Progenitor cell of endocrine pancreas (in vitro differentiated cells): ENCODE measurements around the gene AGPAT2. TPM values are rescaled to one million over a fixed set of nuclear protein-coding genes. Genes with fewer than 3 reads are reported as not detected.

ENCODE experiments used
- DNase-seq: peaks from one replicate; pipeline ENCODE4 v3.0.0; 2021; ENCODE audit warnings: low spot score; ENCODE audit not compliant: unreplicated experiment
- H3K27ac Mint-ChIP-seq: 2 replicates; pipeline ENCODE4 v1.8.0; 2021; ENCODE audit warnings: mild to moderate bottlenecking, moderate library complexity, mixed read lengths
- H3K27me3 Mint-ChIP-seq: 2 replicates; pipeline ENCODE4 v1.8.0; 2021; ENCODE audit warnings: mixed read lengths
- H3K36me3 Mint-ChIP-seq: 2 replicates; pipeline ENCODE4 v1.8.0; 2022; ENCODE audit warnings: mixed read lengths; ENCODE audit not compliant: insufficient read depth
- H3K4me1 Mint-ChIP-seq: 2 replicates; pipeline ENCODE4 v1.8.0; 2021; ENCODE audit warnings: low read depth, mixed read lengths
- H3K4me3 Mint-ChIP-seq: 2 replicates; pipeline ENCODE4 v1.8.0; 2021; ENCODE audit warnings: low read depth, mild to moderate bottlenecking, moderate library complexity, mixed read lengths
- H3K9me3 Mint-ChIP-seq: 2 replicates; pipeline ENCODE4 v1.8.0; 2021; ENCODE audit warnings: low read depth, mixed read lengths
- total RNA-seq: library from RNA; stranded (reverse); gene quantifications from 2 replicates; pipeline ENCODE4 v1.2.1, GENCODE V29; 2021
- TF ChIP-seq, protein P1 (sequence below): fragments of 200-600 bp; sonication (generic); IDR thresholded peaks from one replicate; pipeline ENCODE4 v1.5.0; 2021; ENCODE audit warnings: antibody characterized with exemption, mild to moderate bottlenecking; ENCODE audit not compliant: unreplicated experiment

Gene AGPAT2
- total RNA-seq, 1 donor from 2014 or later, result 28.0 TPM

DNA sequence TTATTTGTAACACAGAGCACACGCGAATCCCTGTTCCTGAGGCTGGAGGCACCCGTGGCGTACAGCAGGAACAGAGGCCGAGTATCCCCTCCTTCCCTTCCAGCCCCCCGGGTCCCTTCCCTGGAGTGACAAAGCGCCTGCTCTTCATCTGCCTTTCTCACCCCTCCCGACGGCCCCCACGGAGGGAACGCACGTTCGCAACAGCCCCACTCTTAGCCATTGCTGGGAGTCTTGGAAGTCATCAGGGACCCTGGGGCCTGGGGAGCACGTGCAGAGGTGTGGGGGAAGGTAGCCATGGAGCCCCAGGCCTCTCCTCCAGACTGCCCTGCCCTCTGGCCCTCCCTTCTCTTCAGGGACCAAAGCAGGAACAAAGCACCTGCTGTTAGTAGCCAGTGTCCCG, 2.5 kb downstream of the AGPAT2 start:
- TF ChIP-seq, protein P1, sequence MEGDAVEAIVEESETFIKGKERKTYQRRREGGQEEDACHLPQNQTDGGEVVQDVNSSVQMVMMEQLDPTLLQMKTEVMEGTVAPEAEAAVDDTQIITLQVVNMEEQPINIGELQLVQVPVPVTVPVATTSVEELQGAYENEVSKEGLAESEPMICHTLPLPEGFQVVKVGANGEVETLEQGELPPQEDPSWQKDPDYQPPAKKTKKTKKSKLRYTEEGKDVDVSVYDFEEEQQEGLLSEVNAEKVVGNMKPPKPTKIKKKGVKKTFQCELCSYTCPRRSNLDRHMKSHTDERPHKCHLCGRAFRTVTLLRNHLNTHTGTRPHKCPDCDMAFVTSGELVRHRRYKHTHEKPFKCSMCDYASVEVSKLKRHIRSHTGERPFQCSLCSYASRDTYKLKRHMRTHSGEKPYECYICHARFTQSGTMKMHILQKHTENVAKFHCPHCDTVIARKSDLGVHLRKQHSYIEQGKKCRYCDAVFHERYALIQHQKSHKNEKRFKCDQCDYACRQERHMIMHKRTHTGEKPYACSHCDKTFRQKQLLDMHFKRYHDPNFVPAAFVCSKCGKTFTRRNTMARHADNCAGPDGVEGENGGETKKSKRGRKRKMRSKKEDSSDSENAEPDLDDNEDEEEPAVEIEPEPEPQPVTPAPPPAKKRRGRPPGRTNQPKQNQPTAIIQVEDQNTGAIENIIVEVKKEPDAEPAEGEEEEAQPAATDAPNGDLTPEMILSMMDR, result no peak
- no peaks in the 10 kb centered on the region for H3K9me3 Mint-ChIP-seq
- H3K27ac Mint-ChIP-seq, result no peak overlapping the region
- H3K4me3 Mint-ChIP-seq, result no peak overlapping the region
- peaks cover 7% of the 10 kb centered on the region for H3K27me3 Mint-ChIP-seq
- no peak for DNase-seq
- H3K4me1 Mint-ChIP-seq, result peaks cover 6% of the 10 kb centered on the region
- no peaks in the 10 kb centered on the region for H3K36me3 Mint-ChIP-seq

DNA sequence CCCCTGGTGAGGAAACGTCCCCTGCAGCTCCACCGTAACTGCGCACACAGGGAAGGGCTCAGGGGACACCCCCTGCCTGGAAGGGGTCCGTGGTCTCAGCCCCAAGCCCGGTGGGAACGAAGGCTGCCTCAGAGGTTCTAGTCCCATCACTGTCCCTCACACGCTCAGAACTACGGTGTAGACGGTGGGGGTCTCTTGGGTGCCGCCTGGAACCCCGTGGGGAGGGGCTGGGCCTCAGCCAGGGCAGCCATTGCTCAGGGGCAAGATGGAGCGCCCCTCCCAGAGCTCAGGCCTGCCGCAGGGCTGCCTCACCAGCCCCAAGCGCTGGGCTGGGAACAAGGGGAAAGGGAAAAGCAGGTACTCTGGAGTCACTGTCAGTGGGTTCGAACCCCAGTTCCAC, 2.9 kb downstream of the AGPAT2 start:
- no peaks in the 10 kb centered on the region for H3K36me3 Mint-ChIP-seq
- peaks cover 6% of the 10 kb centered on the region for H3K4me1 Mint-ChIP-seq
- peaks cover 7% of the 10 kb centered on the region for H3K27me3 Mint-ChIP-seq
- no peaks in the 10 kb centered on the region for H3K9me3 Mint-ChIP-seq
- no peak overlapping the region for H3K4me3 Mint-ChIP-seq
- no peak overlapping the region for H3K27ac Mint-ChIP-seq
- no peak for DNase-seq
- TF ChIP-seq, protein P1, result no peak

DNA sequence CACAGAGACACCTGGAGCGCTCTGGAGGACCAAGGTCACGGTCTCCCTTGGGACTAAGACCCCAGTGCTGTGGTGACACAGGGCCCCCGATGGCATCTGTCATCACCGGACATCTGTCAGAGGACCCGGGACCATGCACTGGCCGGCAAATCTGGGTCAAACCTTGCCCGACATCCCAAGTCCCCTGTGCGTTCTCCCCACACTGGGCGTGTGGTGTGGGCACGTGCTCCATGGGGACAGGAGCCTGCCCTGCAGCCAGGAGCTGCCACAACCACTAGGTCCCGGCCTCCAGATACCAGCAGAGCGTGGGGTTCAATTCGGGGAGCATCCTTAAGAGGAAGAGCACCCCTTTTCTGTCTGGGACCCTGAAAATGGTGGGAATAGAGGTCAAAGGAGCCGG, 3.5 kb downstream of the AGPAT2 start:
- Mint-ChIP-seq H3K27me3 (peaks cover 3% of the 10 kb centered on the region), H3K27ac (no peak overlapping the region), H3K9me3 (no peaks in the 10 kb centered on the region), H3K4me1 (peaks cover 6% of the 10 kb centered on the region), H3K36me3 (no peaks in the 10 kb centered on the region), H3K4me3 (no peak overlapping the region)
- TF ChIP-seq, protein P1, result no peak
- DNase-seq, result no peak

DNA sequence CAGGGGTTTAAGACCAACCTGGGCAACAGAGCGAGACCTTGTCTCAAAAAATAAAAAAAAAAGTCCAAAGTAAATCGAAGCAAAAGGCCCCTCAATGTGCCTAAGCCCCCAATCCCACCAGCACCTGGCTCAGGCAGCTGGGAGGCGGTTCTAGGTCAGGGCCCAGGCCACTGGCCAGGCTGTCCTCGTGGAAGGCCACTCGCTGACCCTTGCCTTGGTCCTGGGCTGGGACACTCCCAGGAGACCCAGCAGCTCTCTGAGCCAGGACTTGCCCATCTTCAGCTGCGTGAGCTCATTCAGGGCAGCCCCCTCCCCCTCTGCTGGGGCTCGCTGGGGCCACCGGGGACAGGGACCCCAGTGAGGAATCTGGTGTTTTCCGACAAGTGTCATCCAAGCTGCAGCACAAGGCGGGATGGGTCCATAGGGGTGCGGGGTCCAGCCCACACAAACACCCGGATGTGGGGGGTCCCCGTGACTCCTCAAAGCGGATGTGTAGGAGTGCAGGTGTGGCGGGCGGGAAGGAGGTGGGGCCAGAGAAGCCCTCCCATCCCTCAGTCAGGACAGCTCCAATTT, 4.0 kb downstream of the AGPAT2 start:
- Mint-ChIP-seq H3K4me1 (peaks cover 6% of the 10 kb centered on the region), H3K36me3 (no peaks in the 10 kb centered on the region), H3K27ac (no peak overlapping the region), H3K27me3 (peaks cover under 1% of the 10 kb centered on the region), H3K9me3 (no peaks in the 10 kb centered on the region), H3K4me3 (no peak overlapping the region)
- TF ChIP-seq, protein P1, result no peak
- no peak for DNase-seq

DNA sequence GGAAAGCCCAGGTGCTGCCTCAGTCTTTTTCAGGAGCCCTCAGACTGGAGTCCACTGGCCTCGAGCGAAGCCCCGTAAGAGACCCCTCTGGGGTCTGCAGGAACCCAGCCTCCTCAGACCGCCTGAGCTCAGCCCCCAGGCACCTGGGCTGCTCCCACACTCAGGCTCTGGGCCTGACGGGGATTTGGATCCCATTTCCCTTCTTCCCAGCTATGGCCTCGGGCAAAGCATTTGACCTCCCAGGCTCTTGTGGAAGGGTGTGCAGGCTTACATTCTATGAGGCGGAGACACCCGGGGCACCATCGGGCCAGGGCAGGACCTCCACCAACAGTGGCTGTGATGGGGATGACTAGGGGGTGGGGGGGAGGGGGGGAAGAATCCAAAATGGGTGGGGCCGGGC, 4.5 kb downstream of the AGPAT2 start:
- DNase-seq, result no peak
- Mint-ChIP-seq H3K9me3 (no peaks in the 10 kb centered on the region), H3K4me3 (no peak overlapping the region), H3K36me3 (no peaks in the 10 kb centered on the region), H3K27ac (no peak overlapping the region), H3K27me3 (no peaks in the 10 kb centered on the region), H3K4me1 (peaks cover 6% of the 10 kb centered on the region)
- TF ChIP-seq, protein P1, result no peak
